TTC549 (cell line): ENCODE results near the gene TBCD.

ENCODE experiments used
- FAIRE-seq: peaks from 2 replicates; lab custom pipeline; 2012; peaks lifted over from hg19 to GRCh38; lab: Jason Lieb, UNC

Gene TBCD

GRCh38 chr17:82889496-82890338, 137.9 kb downstream of the TBCD start:
- FAIRE-seq, result no peak

DNA sequence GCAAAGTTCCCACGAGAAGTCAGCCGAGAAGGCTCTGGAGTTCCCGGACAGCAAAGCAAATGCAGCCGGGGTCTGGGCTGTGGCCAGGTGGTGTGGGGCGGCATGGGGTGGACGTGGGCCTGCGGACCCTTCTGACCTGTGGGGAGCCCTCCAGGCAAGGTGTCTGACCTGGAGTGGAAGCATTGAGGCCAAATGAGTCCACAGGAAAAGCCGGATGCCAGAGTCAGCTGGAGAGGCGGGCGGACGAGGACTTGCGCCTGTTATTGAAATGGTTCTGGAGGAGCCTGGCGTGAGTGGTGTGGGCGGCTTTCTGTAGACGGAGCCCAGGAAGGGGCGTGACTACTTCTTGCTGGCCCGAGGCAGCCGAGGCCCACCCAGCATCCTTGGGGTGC, 138.5 kb downstream of the TBCD start:
- FAIRE-seq, result no peak

DNA sequence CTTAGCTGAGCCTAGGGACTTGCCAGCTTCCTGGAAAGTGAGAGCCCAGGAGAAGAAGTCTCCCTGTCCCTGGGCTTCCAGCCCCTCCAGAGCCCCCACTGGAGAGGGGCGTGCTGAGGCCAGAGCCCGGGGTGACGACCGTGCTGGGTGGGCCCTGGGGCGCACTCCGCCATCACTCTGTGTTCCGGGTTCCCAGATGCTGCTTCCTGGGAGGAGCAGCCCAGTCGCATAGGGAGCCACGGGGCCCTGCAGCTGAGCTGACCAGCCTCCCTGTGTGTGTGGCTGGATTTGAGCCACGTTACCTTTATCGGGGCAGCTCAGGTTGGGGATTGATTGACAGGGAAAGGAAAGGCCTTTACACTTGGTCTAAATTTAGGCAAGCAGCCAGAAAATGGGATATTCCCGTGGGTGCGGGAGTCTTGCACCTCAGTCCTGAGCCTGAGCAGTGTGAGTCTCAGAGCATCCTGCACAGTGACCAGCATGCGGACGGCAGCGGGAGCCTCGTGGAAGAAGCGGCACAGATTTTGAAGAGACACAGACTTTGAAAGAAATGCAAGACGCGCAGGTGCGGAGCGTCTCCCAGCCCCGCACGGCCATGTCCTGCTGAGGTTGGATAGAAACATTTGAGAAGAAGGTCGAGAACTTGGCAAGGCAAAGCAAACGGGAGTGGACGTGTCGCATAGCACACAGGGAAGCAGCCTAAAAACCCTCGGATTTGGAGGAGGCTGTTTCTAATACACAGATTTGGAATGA, 139.2 kb downstream of the TBCD start:
- no peak for FAIRE-seq

- no peak for FAIRE-seq
Measured at GRCh38 chr17:82891911-82892310, 140.0 kb downstream of the TBCD start.

- FAIRE-seq, result no peak
Measured at GRCh38 chr17:82892899-82893565, 141.2 kb downstream of the TBCD start.

DNA sequence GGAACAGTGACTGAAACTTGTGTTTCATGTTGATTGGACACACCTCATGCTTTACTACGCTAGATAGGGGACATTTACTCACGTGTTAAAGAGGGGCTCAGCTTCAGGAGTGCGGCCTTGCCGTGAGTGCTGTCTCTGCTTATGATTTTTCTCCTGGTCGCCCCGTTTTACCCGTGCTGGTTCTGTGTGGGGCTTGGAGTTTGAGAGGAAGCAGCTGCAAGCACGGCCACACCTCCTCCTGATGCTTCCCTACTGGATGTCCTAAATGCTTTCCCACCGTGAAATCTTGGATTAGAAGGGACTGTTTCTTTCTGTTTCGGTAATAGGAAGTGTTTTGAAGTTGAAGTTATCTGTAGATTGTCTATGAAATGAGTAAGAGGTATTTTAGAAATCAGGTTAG, 141.9 kb downstream of the TBCD start:
- no peak for FAIRE-seq

DNA sequence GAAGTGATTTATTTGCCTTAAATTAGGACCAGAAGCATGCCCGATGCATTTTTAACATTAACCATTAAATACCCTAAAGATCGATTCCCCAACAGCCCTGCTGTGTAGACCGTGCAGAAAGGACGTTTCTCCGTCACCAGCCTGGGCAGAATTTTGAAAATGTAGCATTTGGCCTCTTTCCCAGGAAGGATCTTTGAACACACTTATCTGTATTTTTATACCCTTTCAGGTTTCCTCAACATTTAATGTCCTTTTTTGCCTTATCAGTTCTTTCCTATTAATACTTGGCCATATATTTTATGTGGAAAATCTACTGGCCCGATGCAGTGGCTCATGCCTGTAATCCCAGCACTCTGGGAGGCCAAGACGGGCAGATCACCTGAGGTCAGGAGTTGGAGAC, 142.5 kb downstream of the TBCD start:
- no peak for FAIRE-seq

DNA sequence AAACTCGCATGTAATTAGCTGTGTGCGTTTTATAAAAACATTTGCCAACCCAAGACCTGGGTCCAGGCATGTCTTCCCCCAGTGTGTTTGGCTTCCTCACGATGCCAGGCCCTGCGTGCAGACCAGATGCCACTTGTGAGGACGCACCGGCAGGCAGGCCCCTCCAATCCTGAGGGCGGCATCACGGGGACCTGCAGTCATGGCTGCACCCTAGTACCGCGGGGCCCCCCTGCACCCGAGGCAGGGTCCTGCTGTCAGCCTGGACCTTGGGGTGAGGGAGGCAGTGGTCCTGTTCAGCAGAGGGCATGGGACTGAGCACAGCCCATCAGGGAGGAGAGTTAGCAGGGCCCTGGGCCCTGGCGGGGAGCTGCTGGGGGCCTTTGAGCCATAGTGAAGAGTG, 143.2 kb downstream of the TBCD start:
- no peak for FAIRE-seq

- no peak for FAIRE-seq
Measured at GRCh38 chr17:82896071-82897000, 144.5 kb downstream of the TBCD start.

DNA sequence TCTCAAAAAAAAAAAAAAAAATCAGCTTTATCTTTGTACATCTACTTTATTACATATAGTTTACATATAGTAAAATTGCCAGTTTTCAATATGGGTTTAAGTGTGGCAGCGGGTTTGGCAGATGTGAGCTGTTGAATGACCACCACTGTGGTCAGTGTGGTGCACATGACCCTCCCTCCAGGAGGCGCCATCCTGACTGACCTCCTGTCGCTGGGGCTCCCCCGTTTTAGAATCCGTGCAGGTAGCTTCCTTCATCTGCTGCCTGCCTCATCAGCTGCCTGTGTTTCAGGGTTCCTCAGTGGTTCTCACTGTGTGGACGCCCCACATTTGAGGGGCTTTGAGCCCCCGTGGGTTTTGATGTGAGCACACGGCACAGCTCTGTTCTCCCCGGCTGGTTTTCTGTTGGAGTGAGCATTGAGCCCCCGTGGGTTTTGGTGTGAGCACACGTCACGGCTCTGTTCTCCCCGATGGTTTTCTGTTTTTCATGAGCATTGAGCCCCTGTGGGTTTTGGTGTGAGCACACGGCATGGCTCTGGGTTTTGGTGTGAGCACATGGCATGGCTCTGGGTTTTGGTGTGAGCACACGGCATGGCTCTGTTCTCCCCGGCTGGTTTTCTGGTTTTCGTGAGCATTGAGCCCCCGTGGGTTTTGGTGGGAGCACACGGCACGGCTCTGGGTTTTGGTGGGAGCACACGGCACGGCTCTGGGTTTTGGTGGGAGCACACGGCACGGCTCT, 145.8 kb downstream of the TBCD start:
- no peak for FAIRE-seq

DNA sequence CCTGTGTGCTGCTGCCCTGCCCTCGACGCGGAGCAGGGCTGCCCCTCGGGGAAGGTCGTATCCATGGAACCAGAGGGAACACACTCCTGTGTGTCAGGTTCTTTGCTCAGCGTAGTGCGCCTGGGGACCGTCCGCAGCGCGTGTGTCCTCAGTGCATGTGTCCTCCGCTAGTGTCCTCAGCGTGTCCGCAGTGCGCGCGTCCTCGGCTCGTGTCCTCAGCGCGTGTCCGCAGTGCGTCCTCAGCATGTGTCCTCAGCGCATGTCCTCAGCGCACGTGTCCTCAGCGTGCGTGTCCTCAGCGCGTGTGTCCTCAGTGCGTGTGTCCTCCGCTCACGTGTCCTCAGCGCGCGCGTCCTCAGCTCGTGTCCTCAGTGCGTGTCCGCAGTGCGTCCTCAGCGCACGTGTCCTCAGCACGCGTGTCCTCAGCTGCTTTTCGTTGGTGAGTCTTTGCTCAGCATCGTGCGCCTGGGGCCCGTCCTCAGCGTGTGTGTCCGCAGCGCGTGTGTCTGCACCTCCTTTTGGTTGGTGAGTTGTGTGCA, 147.2 kb downstream of the TBCD start:
- no peak for FAIRE-seq

- no peak for FAIRE-seq
Measured at GRCh38 chr17:82899941-82900340, 148.1 kb downstream of the TBCD start.

DNA sequence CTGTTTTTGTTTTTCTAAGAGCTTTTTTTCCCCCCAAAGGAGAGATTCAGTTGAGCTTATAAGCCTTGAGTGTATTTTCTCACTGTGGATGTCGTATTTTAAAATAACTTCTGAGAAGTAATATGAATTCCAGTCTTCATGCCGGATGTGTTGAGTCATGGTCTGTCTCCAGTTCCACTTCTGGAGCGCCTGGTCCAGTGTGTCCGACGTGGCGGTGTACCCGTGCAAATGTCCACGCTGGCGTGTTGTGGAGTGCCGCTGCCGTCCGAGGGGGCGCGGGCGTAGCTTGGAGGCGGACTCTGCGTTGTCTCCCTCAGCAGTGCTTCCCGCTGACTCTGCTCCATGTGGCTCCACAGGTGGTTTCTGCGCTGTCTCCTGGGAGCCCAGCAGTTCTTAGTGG, 148.9 kb downstream of the TBCD start:
- no peak for FAIRE-seq

DNA sequence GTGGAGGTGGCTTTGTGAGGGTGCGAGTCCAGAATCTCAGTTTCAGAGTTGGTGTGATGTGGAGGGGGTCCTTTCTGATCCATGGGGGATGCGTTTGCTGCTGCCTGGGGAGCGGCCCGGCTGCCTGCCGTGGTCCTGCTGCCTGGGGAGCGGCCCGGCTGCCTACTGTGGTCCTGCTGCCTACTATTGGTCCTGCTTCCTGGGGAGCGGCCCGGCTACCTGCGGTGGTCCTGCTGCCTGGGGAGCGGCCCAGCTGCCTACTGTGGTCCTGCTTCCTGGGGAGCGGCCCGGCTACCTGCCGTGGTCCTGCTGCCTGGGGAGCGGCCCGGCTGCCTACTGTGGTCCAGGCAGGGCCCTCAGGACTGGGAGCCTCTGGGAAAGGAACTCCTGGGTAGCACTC, 149.5 kb downstream of the TBCD start:
- no peak for FAIRE-seq

DNA sequence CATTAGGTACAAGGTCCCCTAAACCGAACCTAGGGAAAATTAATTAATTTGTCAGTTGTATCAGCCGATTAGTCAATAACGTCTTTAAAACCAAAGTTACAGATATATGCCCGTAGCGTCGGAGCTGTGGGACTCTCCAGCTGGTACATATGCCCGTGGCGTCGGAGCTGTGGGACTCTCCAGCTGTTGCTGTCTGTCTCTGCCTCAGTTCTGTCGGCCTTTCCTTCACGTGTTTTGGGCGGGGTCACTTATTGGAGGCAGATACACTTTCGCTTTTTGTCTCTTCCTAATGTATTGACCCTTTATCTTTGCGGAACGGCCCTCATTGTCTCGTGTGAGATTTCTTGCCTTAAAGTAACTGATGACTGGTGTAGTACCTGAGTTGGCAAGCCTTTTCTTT, 150.0 kb downstream of the TBCD start:
- FAIRE-seq, result no peak

- FAIRE-seq, result no peak
Measured at GRCh38 chr17:82902972-82903874, 151.4 kb downstream of the TBCD start.

- FAIRE-seq, result no peak
Measured at GRCh38 chr17:82905130-82905529, 153.3 kb downstream of the TBCD start.

DNA sequence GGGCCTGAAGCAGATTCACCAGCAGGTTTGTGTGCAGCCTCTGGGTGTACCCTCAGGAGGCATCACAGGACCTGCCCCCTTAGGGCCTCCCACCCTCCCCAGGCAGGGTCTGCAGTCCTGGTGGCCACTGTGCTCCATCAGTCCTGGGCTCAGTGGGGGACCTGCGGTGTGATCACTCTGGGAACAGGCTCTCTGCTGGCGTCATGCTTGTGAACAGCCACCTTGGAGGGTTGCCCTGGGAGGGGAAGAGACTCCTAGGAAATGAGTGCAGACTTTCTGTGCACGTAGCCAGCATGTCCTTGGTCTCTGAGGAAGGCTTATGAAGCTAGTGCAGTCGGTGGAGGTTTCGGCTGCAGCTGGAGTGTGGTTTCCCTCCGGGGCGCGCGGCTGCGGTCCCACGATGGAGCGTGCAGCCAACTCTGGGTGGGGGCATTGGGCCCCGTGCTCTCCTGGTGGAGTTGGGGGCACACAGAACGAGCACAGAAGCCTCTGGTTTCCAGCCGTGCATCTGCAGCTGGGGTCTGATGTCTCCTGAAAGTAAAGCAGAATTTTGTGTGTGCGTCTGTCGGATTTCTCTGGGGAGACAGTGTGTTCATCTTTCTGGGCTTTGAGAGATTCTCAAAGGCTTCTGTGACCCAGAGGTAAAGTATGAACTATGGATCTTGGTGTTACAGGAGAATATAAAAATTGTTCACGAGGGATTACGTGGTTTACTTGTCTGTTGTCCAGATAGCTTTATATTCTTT, 156.1 kb downstream of the TBCD start:
- FAIRE-seq, result no peak

- FAIRE-seq, result no peak
Measured at GRCh38 chr17:82908543-82909160, 156.8 kb downstream of the TBCD start.
